Measurements from ENCODE around the gene GPC6.

The GPC6 gene

GRCh38 chr13:94065741-94066140, 839.1 kb downstream of the GPC6 start:
- no peaks in the 10 kb centered on the region for H3K27me3 ChIP-seq (replicated peaks; ENCODE audit: control insufficient read depth, insufficient read depth, low read length)
- no peaks in the 10 kb centered on the region for H3K9me3 ChIP-seq (ENCODE audit: control insufficient read depth, low read length)
- no peak for DNase-seq (ENCODE audit: low read depth)
- no peaks in the 10 kb centered on the region for H3K36me3 ChIP-seq (ENCODE audit: control insufficient read depth, insufficient read depth, low read length, severe bottlenecking)
- no peak overlapping the region for H3K9ac ChIP-seq (ENCODE audit: low read length)
- peaks cover 7% of the 10 kb centered on the region for H3K4me1 ChIP-seq (ENCODE audit: control insufficient read depth, insufficient read depth, low read length)
- no peak overlapping the region for H3K4me3 ChIP-seq (ENCODE audit: low read length)

- DNase-seq (ENCODE audit: low read depth) = peak; percentile 87
- Histone ChIP-seq H3K9ac (ENCODE audit: low read length) (no peak overlapping the region), H3K27me3 (replicated peaks; ENCODE audit: control insufficient read depth, insufficient read depth, low read length) (no peaks in the 10 kb centered on the region), H3K4me3 (ENCODE audit: low read length) (no peak overlapping the region), H3K9me3 (ENCODE audit: control insufficient read depth, low read length) (peaks cover 16% of the 10 kb centered on the region), H3K36me3 (ENCODE audit: control insufficient read depth, insufficient read depth, low read length, severe bottlenecking) (no peaks in the 10 kb centered on the region), H3K4me1 (ENCODE audit: control insufficient read depth, insufficient read depth, low read length) (peaks cover 12% of the 10 kb centered on the region)
Observed at GRCh38 chr13:94073007-94073744, 846.6 kb downstream of the GPC6 start.

- peak; percentile 77 for DNase-seq (ENCODE audit: low read depth)
Observed at GRCh38 chr13:94079876-94080275, 853.3 kb downstream of the GPC6 start.

GRCh38 chr13:94080527-94080926, 853.9 kb downstream of the GPC6 start:
- Histone ChIP-seq H3K9ac (ENCODE audit: low read length) (peak overlapping the region; percentile 44), H3K4me3 (ENCODE audit: low read length) (peak overlapping the region; percentile 19), H3K36me3 (ENCODE audit: control insufficient read depth, insufficient read depth, low read length, severe bottlenecking) (no peaks in the 10 kb centered on the region), H3K9me3 (ENCODE audit: control insufficient read depth, low read length) (peaks cover 16% of the 10 kb centered on the region), H3K27me3 (replicated peaks; ENCODE audit: control insufficient read depth, insufficient read depth, low read length) (no peaks in the 10 kb centered on the region), H3K4me1 (ENCODE audit: control insufficient read depth, insufficient read depth, low read length) (peaks cover 17% of the 10 kb centered on the region)
- no peak for DNase-seq (ENCODE audit: low read depth)

More at GRCh38 chr13:94079876-94080275, 853.3 kb downstream of the GPC6 start:
- Histone ChIP-seq H3K4me1 (ENCODE audit: control insufficient read depth, insufficient read depth, low read length) (peaks cover 17% of the 10 kb centered on the region), H3K4me3 (ENCODE audit: low read length) (peak overlapping the region; percentile 19), H3K9ac (ENCODE audit: low read length) (peak overlapping the region; percentile 44), H3K36me3 (ENCODE audit: control insufficient read depth, insufficient read depth, low read length, severe bottlenecking) (no peaks in the 10 kb centered on the region), H3K27me3 (replicated peaks; ENCODE audit: control insufficient read depth, insufficient read depth, low read length) (no peaks in the 10 kb centered on the region), H3K9me3 (ENCODE audit: control insufficient read depth, low read length) (peaks cover 16% of the 10 kb centered on the region)

- Histone ChIP-seq H3K36me3 (ENCODE audit: control insufficient read depth, insufficient read depth, low read length, severe bottlenecking) (no peaks in the 10 kb centered on the region), H3K27me3 (replicated peaks; ENCODE audit: control insufficient read depth, insufficient read depth, low read length) (no peaks in the 10 kb centered on the region), H3K9ac (ENCODE audit: low read length) (no peak overlapping the region), H3K9me3 (ENCODE audit: control insufficient read depth, low read length) (no peaks in the 10 kb centered on the region), H3K4me3 (ENCODE audit: low read length) (no peak overlapping the region), H3K4me1 (ENCODE audit: control insufficient read depth, insufficient read depth, low read length) (no peaks in the 10 kb centered on the region)
- DNase-seq (ENCODE audit: low read depth) = no peak
Observed at GRCh38 chr13:94087100-94087499, 860.5 kb downstream of the GPC6 start.

GRCh38 chr13:94088742-94089141, 862.1 kb downstream of the GPC6 start:
- DNase-seq (ENCODE audit: low read depth) = no peak
- H3K4me1 ChIP-seq (ENCODE audit: control insufficient read depth, insufficient read depth, low read length) = no peaks in the 10 kb centered on the region
- no peak overlapping the region for H3K9ac ChIP-seq (ENCODE audit: low read length)
- no peak overlapping the region for H3K4me3 ChIP-seq (ENCODE audit: low read length)
- H3K36me3 ChIP-seq (ENCODE audit: control insufficient read depth, insufficient read depth, low read length, severe bottlenecking) = no peaks in the 10 kb centered on the region
- peaks cover 12% of the 10 kb centered on the region for H3K9me3 ChIP-seq (ENCODE audit: control insufficient read depth, low read length)
- no peaks in the 10 kb centered on the region for H3K27me3 ChIP-seq (replicated peaks; ENCODE audit: control insufficient read depth, insufficient read depth, low read length)

- no peak overlapping the region for H3K9ac ChIP-seq (ENCODE audit: low read length)
- no peak for DNase-seq (ENCODE audit: low read depth)
- no peak overlapping the region for H3K4me3 ChIP-seq (ENCODE audit: low read length)
- no peaks in the 10 kb centered on the region for H3K4me1 ChIP-seq (ENCODE audit: control insufficient read depth, insufficient read depth, low read length)
- no peaks in the 10 kb centered on the region for H3K36me3 ChIP-seq (ENCODE audit: control insufficient read depth, insufficient read depth, low read length, severe bottlenecking)
- no peaks in the 10 kb centered on the region for H3K27me3 ChIP-seq (replicated peaks; ENCODE audit: control insufficient read depth, insufficient read depth, low read length)
- H3K9me3 ChIP-seq (ENCODE audit: control insufficient read depth, low read length) = peaks cover 12% of the 10 kb centered on the region
Observed at GRCh38 chr13:94090773-94091480, 864.3 kb downstream of the GPC6 start.

- Histone ChIP-seq H3K4me1 (ENCODE audit: control insufficient read depth, insufficient read depth, low read length) (no peaks in the 10 kb centered on the region), H3K27me3 (replicated peaks; ENCODE audit: control insufficient read depth, insufficient read depth, low read length) (no peaks in the 10 kb centered on the region), H3K4me3 (ENCODE audit: low read length) (no peak overlapping the region), H3K9me3 (ENCODE audit: control insufficient read depth, low read length) (peaks cover 12% of the 10 kb centered on the region), H3K9ac (ENCODE audit: low read length) (no peak overlapping the region), H3K36me3 (ENCODE audit: control insufficient read depth, insufficient read depth, low read length, severe bottlenecking) (no peaks in the 10 kb centered on the region)
- peak; percentile 64 for DNase-seq (ENCODE audit: low read depth)
Observed at GRCh38 chr13:94093652-94094315, 867.2 kb downstream of the GPC6 start.

GRCh38 chr13:94109715-94110374, 883.2 kb downstream of the GPC6 start:
- H3K27me3 ChIP-seq (replicated peaks; ENCODE audit: control insufficient read depth, insufficient read depth, low read length) = no peaks in the 10 kb centered on the region
- H3K4me3 ChIP-seq (ENCODE audit: low read length) = no peak overlapping the region
- no peaks in the 10 kb centered on the region for H3K36me3 ChIP-seq (ENCODE audit: control insufficient read depth, insufficient read depth, low read length, severe bottlenecking)
- H3K9ac ChIP-seq (ENCODE audit: low read length) = no peak overlapping the region
- H3K9me3 ChIP-seq (ENCODE audit: control insufficient read depth, low read length) = no peaks in the 10 kb centered on the region
- no peak for DNase-seq (ENCODE audit: low read depth)
- H3K4me1 ChIP-seq (ENCODE audit: control insufficient read depth, insufficient read depth, low read length) = peaks cover 9% of the 10 kb centered on the region

- H3K4me1 ChIP-seq (ENCODE audit: control insufficient read depth, insufficient read depth, low read length) = peaks cover 9% of the 10 kb centered on the region
- H3K36me3 ChIP-seq (ENCODE audit: control insufficient read depth, insufficient read depth, low read length, severe bottlenecking) = no peaks in the 10 kb centered on the region
- no peaks in the 10 kb centered on the region for H3K9me3 ChIP-seq (ENCODE audit: control insufficient read depth, low read length)
- H3K9ac ChIP-seq (ENCODE audit: low read length) = no peak overlapping the region
- peak; percentile 92 for DNase-seq (ENCODE audit: low read depth)
- no peak overlapping the region for H3K4me3 ChIP-seq (ENCODE audit: low read length)
- no peaks in the 10 kb centered on the region for H3K27me3 ChIP-seq (replicated peaks; ENCODE audit: control insufficient read depth, insufficient read depth, low read length)
Observed at GRCh38 chr13:94112227-94112626, 885.6 kb downstream of the GPC6 start.

- Histone ChIP-seq H3K9me3 (ENCODE audit: control insufficient read depth, low read length) (no peaks in the 10 kb centered on the region), H3K36me3 (ENCODE audit: control insufficient read depth, insufficient read depth, low read length, severe bottlenecking) (no peaks in the 10 kb centered on the region), H3K9ac (ENCODE audit: low read length) (no peak overlapping the region), H3K4me1 (ENCODE audit: control insufficient read depth, insufficient read depth, low read length) (peaks cover 9% of the 10 kb centered on the region), H3K4me3 (ENCODE audit: low read length) (no peak overlapping the region), H3K27me3 (replicated peaks; ENCODE audit: control insufficient read depth, insufficient read depth, low read length) (no peaks in the 10 kb centered on the region)
- no peak for DNase-seq (ENCODE audit: low read depth)
Observed at GRCh38 chr13:94112731-94113130, 886.1 kb downstream of the GPC6 start.

All from adipocyte (in vitro differentiated cells).